Stimulated activated CD8-positive, alpha-beta memory T cell treated with anti-CD3 and anti-CD28 coated beads, Interleukin-15, amount 100 ng/mL, for 1 hour (primary cell): Measurements from ENCODE around the gene SERTAD3.
"Not testable (repeated sequence)": the region's sequence is repeated elsewhere in the genome, so short reads cannot be mapped to it uniquely, and the experiment has no call there.

ENCODE experiments used
- DNase-seq: peaks from one replicate; pipeline ENCODE4 v3.0.0-alpha.2; 2020; ENCODE audit warnings: low read depth

The SERTAD3 gene, protein sequence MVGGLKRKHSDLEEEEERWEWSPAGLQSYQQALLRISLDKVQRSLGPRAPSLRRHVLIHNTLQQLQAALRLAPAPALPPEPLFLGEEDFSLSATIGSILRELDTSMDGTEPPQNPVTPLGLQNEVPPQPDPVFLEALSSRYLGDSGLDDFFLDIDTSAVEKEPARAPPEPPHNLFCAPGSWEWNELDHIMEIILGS

DNA sequence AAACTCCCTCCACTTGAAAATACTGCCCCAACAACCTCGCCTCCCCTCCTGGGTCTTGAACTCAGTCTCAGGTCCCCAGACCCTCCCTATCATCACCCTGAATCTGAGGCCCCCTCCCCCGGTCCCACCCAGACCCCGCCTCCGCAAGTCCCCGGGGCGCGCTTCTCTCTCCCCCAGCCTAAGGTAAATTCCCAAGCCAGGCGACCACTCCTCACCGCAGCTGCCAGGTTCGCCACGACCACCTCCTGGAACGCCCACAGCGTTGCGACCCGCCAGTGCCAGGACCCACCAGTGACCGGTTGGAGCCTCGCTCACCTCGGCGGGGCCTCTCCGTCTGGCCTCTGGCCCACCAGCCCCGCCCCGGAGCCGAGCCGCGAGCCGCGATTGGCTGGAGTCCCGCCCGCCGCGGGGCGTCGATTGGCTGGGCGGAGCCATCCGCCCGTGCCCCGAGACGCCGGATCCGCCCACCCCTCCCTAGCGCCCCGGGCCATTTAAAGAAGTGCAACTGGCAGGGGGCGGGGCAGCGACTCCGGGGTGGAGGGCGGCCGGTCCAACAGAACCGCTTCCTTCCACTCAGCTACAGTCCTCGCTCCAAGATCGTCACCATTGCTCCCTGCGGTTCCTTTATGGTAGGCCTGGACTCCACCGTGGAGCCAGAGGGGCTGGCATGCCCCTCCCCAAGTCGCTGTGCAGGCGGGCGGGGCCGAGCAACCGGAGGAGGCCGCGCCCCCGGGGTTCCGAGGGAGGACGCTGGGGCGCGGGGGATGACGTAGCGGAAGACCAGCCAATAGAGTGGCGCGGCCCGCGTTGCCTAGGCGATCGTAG lies at the start of gene SERTAD3:
Gene SERTAD3, minus strand, starts transcription at position 336 of the 825 bp plus-strand sequence. CDS start 2,255 bp downstream, outside the sequence.
- peak; percentile 91 for DNase-seq

DNA sequence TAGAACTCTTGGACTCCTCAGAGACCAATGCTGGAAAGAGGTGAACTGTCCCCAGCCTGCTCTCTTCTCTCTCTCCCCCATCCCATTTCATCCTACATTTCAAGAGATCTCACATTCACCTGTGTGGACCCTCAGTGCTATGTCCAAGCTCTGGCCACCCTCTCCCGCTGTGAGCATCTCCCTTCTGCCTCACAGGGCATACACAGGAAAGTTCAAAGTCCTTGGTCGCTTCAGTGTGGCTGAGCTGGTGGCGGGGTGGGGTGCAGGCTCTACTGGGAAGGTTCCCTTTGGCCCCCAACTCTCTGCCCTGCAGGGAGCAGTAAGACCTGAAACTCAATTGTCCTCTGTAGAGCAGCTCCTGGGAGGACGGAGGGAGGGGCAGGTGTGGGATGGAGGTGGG lies 49.6 kb upstream of the SERTAD3 start:
- DNase-seq = no peak

DNA sequence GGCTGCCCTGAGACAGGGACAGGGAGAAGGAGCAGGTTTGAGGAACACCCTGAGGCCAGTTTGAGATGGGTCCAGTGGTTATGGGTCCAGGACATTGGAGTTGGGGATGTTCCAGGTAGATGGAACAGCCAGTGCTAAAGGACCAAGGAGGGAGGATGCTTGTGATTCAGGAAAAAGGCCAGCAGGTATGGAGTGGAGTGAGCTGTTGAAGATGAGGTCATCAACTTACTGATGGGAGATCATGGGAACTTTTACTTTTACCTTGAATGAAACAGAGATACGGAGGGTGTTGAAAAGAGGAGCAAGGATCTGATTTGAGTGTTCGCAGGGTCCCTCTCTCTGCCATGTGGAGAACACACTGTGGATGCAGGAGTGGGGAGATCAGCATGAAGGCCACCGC lies 48.1 kb upstream of the SERTAD3 start:
- no peak for DNase-seq

DNA sequence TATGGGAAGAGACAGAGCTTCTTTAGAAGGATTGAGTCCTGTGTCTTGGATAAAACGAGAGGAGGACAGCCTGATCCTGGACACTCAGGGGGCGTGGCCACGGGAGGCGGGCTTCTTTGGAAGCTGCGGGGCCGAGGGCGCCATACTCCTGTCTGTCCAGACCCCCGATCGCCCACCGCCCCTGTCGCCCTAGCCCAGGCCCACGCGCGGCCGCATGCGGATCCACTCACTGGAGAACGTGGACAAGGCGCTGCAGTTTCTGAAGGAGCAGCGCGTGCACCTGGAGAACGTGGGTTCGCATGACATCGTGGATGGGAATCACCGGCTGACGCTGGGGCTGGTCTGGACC lies 45.7 kb upstream of the SERTAD3 start:
- DNase-seq = no peak

DNA sequence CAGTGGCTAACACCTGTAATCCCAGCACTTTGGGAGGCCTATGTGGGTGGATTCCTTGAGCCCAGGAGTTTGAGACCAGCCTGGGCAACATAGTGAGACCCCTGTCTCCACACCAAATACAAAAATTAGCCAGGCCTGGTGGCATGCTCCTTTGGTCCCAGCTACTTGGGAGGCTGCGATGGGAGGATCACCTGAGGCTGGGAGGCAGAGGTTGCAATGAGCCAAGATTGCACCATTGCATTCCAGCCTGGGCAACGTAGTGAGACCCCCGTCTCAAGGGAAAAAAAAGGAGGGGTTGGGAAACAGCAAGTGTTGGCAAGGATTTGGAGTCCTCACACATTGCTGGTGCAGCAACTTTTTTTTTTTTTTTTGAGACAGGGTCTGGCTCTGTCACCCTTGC lies 41.9 kb upstream of the SERTAD3 start:
- DNase-seq = no peak

DNA sequence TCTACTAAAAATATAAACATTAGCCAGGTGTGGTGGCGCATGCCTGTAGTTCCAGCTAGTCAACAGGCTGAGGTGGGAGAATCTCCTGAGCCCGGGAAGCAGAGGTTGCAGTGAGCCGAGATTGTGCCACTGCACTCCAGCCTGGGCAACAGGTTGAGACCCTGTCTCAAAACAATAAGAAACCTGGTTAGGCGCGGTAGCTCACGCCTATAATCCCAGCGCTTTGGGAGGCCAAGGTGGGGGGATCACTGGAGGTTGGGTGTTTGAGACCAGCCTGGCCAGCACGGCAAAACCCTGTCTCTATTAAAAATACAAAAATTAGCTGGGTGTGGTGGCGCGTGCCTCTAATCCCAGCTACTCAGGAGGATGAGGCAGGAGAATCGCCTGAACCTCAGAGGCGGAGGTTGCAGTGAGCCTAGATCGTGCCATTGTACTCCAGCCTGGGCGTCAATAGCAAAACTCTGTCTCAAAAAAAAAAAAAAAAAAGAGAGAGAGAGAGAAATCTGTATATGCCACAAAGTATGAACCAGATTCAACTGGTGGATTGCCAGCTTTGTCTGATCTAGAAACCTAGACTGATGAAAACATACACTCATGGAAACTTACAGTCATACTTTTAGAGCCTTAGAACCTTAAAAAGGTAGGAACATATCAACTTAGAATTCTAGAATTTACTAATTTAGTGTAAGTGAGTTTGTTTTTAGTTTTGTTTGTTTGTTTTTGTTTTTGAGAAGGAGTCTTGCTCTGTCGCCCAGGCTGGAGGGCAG lies 31.9 kb upstream of the SERTAD3 start:
- DNase-seq = not testable (repeated sequence)

DNA sequence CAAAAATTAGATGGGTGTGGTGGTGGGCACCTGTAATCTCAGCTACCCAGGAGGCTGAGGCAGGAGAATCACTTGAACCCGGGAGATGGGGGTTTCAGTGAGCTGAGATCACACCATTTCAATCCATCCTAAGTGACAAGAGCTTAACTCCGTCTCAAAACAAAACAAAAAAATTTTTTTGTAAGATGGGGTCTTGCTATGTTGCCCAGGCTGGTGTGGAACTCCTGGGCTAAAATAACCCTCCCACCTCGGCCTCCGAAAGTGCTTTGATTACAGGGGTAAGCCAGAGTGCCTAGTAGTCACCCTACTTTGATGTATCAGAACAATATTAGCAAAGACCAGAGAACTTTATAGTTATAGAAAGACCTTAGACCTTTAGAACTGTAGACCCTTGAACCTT lies 30.6 kb upstream of the SERTAD3 start:
- DNase-seq = no peak

DNA sequence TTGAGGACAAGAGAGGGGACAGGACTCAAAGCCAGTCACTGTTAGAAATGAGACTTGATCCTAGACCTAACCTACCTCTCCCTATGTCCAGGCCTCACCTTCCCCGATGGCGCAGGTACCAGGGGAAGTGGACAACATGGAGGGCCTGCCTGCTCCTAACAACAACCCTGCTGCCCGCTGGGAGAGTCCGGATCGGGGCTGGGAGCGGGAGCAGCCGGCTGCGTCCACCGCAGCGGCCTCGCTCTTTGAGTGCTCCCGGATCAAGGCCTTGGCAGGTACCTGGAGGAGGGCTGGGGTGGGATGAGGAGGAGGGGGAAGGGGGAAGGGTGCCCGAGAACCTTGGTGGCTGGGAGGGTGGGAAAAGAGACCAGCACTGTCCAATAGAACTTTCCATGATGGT lies 28.4 kb upstream of the SERTAD3 start:
- DNase-seq = no peak

DNA sequence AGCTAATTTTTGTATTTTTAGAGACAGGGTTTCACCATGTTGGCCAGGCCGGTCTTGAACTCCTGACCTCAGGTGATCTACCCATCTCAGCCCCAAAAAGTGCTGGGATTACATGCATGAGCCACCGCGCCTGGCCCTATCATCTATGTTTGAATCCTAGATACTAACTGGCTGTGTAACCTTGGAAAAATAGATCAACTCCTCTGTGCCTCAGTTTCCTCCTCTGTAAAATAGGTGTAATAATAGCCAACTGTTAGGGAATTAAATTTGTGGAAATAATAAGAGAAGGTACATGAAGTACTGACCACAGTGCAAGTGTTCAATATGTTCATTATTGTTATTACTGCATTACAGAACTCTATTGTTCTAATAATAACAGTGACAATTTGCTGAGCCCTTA lies 27.0 kb upstream of the SERTAD3 start:
- no peak for DNase-seq

DNA sequence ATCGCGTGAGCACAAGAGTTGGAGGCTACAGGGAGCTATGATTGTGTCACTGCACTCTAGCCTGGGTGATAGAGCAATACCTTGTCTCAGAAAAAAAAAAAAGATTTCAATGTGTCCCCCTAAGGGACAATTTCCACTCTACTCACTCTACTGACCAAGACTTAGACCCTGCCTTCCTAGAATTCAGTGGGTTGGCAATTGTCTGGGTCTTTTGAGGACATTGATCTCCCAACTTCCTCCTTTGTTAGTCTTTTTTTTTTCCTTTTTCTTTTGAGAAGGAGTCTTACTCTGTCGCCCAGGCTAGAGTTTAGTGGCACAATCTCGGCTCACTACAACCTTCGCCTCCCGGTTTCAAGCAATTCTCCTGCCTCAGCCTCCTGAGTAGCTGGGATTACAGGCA lies 24.9 kb upstream of the SERTAD3 start:
- DNase-seq = no peak

DNA sequence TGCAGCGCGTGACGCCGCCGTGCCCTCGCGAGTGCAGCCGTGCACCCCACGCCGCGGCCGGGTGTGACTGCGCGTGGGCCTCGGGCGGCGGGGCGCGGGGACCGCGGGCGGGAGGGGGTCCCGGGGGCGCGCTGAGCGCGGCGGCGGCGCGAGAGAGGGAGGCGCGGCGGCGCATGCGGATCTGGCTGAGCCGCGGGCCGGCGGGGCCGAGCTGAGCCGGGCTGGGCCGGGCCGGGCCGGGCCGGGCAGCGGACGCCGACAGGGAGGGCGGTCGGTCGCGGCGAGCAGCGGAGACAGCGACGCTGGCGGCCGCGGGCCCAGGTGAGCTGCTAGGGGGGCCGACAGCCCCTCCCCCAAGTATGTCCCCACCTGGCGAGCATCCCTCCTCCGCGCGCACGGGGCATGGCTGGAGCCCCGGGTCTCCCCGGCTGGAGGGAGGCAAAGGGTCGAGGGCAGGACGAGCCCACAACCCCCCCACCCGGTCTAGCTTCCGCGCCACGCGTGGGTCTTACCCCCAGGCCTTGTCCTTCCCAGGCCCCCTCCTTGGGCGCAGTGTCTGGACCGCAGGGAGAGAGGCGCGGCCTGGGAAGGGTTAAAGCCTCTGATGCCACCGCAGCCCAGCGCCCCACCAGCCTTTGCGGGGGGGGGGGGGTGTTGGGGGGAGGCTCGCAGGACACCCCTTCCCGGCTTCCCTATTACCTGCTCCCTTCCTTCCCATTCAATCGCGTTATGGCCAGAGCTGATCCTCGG lies 23.0 kb upstream of the SERTAD3 start, which contains the start of gene SPTBN4:
Gene SPTBN4, plus strand, starts transcription at position 17 of the 750 bp plus-strand sequence. CDS start 5,621 bp downstream, outside the sequence.
- DNase-seq = no peak

DNA sequence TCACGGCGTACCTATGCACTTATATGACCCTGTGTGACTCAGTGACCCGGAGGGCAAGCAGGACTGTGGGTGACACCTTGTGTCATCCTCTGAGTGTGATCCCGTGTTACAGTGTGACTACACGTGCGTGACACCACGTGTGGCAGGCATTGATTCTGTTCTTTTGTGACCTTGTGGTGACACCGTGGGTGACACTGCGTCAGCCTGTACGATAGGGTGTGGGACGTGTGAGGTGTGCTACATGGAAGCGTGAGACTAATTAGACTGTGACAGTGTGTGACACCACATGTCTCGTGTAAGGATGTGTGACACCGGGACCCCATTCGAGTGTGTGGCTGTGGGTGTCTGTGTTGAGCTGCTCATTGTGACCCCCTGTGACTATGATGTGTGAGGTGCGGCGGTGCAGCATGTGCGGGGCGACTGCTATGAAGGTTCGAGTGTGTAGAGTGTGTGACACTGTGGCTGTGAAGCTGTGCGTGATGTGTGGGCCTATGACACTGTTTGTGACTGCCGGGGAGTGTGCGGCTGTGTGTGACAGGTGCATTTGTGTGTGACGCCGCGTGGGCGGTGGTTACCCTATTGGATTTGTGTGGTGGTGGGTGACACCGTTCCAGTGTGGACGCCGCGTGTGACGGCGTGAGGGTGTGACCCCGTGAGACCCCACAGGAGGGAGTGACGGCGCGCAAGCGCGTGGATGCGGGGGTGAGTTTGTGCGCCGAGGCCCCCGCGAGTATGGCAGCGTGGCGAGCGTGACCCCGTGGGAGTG lies 22.3 kb upstream of the SERTAD3 start:
- peak; percentile 35 for DNase-seq

DNA sequence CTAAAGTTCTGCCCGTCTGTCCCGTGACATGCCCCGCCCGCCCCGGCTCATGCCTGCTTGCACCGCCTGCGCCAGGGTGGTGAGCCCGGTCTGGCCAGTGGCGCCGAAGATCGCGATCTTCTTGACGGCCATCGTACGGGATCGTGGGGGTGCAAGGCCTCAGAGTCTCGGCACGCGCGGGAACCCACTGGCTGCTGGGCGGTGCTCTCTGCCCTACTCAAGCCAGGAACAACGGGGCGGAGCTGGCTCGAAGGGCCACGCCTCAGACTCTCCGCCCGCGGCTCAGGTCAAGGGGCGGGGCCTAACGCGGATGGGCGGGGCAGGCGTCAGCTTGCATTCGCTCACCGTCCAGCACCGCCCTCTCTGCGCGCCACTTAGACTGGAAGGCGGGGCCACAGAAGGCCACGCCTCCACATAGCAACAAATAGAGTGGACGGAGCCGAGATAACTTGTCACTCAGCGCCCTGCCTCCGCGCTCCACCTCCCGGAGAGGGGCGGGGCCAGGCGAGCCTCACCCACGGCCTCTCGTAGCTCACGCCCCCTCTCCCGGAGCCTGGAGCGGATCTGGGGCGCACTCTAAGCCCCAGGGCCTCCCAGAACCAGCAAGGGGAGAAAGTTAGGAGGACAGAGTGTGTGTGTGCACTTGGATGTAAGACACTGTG lies 21.6 kb upstream of the SERTAD3 start, which contains the start of gene BLVRB:
Gene BLVRB, minus strand, starts transcription at position 189 of the 662 bp plus-strand sequence. Its CDS starts 57 bp downstream, at position 132.
- peak; percentile 99 for DNase-seq

DNA sequence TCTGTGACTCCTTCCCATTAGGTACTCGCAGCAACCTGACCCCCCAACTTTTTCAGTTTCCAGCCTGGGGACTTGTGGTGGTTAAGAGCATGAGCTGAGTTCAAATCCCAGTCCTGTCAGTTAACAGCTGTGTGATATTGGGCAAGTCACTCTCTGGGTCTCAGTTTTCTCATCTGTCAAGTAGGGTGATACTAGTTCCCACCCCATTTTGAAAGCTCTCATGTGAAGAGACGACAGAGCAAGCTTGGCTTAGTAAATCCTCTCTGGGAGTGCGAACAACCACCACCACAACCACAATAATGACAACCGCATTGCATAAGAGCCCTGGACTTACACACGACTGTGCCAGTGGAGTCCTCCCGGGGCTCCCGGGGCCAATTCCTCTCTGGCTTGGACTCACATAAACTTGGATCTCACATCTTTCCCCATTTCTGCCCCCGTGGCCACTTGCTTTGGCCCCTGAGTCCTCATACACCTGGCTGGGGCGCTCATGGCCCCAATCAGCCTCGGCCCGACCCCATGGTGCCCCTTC lies 21.0 kb upstream of the SERTAD3 start:
- DNase-seq = no peak

DNA sequence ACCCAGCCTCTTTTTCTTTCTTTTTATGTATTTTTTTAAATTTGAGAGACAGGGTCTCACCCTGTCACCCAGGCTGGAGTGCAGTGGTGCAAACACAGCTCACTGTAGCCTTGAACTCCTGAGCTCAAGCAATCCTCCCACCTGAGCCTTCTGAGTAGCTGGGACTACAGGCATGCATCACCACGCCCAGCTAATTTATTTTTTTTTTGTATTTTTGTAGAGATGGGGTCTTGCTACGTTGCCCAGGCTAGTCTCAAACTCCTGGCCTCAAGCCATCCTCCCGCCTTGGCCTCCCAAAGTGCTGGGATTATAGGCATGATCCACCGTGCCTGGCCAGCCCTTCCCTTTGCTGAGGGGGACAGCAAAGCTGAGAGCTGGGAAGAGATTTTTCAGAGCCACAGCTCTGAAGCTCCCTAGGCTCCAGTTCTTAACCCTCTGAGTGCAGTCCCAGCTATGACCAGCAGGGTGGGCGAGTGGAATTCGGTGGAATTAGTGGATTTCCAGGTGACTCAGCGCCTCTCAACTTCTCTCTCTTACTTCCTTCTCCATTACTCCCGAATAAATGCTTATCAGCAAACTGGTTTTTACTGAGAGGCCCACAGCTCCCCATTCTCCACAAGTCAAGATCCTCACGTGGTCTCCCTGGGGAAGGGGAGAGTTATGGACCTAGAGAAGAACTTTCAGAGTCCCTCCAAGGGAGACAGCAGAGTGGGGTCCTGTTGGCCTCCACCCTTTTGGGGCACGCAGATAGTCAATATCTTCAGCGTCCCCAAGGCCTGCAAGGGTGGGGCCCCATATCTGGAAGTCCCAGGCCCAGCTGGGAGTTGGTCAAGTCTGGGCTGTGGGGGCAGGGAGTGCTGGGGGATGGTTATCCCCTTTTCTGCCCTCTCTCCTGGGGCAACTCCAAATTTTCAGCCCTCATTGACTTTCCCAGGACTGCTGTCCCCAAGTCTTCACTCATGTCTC lies 20.2 kb upstream of the SERTAD3 start:
- DNase-seq = peak; percentile 60

DNA sequence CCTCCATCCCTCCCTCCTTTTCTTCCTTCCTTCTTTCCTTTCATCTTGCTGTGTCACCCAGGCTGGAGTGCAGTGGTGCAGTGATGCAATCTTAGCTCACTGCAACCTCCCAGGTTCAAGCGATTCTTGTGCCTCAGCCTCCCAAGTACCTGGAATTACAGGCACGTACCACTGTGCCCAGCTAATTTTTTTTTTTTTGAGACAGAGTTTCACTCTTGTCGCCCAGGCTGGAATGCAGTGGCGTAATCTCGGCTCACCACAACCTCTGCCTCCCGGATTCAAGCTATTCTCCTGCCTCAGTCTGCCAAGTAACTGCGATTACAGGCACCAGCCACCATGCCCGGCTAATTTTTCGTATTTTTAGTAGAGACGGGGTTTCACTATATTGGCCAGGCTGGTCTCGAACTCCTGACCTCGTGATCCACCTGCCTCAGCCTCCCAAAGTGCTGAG lies 19.5 kb upstream of the SERTAD3 start:
- DNase-seq = not testable (repeated sequence)

DNA sequence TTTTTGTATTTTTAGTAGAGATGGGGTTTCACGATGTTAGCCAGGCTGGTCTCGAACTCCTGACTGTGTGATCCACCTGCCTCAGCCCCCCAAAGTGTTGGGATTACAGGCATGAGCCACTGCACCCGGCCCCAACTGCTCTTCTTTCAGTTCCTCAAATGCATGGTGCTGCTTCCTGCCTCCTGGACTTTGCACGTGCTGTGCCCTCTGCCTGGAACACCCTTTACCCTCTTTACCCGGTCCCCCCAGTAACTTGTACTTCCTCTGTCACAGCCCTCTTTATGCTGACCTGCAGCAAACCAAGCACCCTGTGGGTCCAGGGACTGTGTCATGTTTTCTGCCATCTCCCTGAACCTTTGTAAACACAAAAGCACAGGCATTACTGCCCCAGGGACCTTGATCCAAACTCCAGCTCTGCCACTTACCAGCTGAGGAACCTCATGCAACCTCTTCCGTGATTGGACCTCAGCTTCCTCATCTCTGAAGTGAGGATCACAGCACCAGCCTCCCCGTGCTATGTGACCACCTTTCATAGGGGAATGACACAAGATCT lies 17.6 kb upstream of the SERTAD3 start:
- DNase-seq = no peak

DNA sequence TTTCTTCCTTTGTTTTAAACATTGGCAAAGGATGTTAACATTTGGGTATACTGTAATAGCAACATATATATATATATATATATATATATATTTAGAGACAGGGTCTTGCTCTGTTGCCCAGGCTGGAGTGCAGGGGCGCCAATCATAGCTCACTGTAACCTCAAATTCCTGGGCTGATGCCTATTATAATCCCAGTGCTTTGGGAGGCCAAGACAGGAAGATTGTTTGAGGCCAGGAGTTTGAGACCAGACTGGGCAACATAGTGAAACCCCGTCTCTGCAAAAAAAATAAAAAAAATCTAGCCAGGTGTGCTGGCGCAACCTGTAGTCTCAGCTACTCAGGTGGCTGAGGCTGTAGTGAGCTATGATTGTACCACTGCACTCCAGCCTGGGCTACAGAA lies 16.1 kb upstream of the SERTAD3 start:
- no peak for DNase-seq

DNA sequence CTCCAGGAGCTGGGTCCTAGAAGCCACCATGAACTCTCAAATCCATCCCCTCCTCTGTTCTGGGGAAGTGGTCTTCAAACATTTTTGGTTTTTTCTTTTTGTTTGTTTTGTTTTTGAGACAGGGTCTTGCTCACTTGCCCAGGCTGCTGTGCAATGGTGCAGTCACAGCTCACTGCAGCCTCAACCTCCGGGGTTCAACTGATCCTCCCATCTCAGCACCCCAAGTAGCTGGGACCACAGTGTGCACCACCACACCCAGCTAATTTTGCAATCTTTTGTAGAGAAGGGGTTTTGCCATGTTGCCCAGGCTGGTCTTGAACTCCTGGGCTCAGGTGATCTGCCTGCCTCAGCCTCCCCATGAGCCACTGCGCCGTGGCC lies 14.5 kb upstream of the SERTAD3 start:
- DNase-seq = no peak
